ENCODE data around the gene RPRD2. TPM values are rescaled to one million over a fixed set of nuclear protein-coding genes. Genes with fewer than 3 reads are reported as not detected.

Gene RPRD2
- total and polyA plus RNA-seq, 2 donors (not counting 1 experiment from before 2014, with no cell fraction given): 16.6 to 49.1 TPM

- intact Hi-C loops (cut with micrococcal nuclease): no loop called here
- TF ChIP-seq EZH2 (IDR thresholded peaks at IDR 0.05; ENCODE audit: borderline replicate concordance, insufficient read depth, low read depth, low read length, poor library complexity, severe bottlenecking) (no peak), CTCF (IDR thresholded peaks at IDR 0.05) (no peak)
- no peak overlapping the region for H2AFZ ChIP-seq (ENCODE audit: insufficient read depth, low read depth, low read length, poor library complexity, severe bottlenecking)
- no peak overlapping the region for H3K4me2 ChIP-seq (replicated peaks; ENCODE audit: low read depth, low read length, poor library complexity, severe bottlenecking)
- no peak for DNase-seq
- H3K27ac ChIP-seq (ENCODE audit: low read length in 2 of 2): no peak overlapping the region
- H3K79me2 ChIP-seq (ENCODE audit: control insufficient read depth, insufficient read depth, low read length): peaks cover 98% of the 10 kb centered on the region
- H3K4me1 ChIP-seq (ENCODE audit: control insufficient read depth in 2 of 2, insufficient read depth in 2 of 2, low read length in 2 of 2): peaks cover 0 to 3% of the 10 kb centered on the region in 2 donors
- Mint-ChIP-seq H3K27me3 (no peaks in the 10 kb centered on the region), H3K9me3 (ENCODE audit: insufficient read depth) (no peaks in the 10 kb centered on the region), H3K4me3 (no peak overlapping the region), H3K27ac (no peak overlapping the region), H3K4me1 (peaks cover 23% of the 10 kb centered on the region)
- 83% methylated on average over 2 of the region's 3 CpGs for whole genome bisulfite sequencing (ENCODE audit: insufficient coverage)
- ChIA-PET POLR2A (interaction anchor here (0.6 kb wide), 1 partner anchor 21 kb away, joined by 4 read pairs; no protein-coding TSS in a partner anchor), CTCF (interaction anchor here (1.3 kb wide), 1 partner anchor 12 kb away, joined by 3 read pairs; no protein-coding TSS in a partner anchor)
- no peak overlapping the region for H3K9ac ChIP-seq (ENCODE audit: low read length)
- no peaks in the 10 kb centered on the region for H3K27me3 ChIP-seq (replicated peaks in 1 of 4; ENCODE audit: control extremely low read depth in 1 of 4, control insufficient read depth in 3 of 4, insufficient read depth in 4 of 4, low read length in 3 of 4)
- H4K20me1 ChIP-seq (ENCODE audit: control insufficient read depth, insufficient read depth, low read length, poor library complexity, severe bottlenecking): peaks cover 68% of the 10 kb centered on the region
- H3K4me3 ChIP-seq (ENCODE audit: control extremely low read depth in 1 of 5, extremely low read depth in 1 of 5, insufficient read depth in 1 of 5, low read depth in 2 of 5, low read length in 4 of 5): no peak overlapping the region
- ATAC-seq (ENCODE audit: low read depth): no peak
- H3K36me3 ChIP-seq (replicated peaks in 1 of 2; ENCODE audit: control extremely low read depth in 1 of 2, control insufficient read depth in 1 of 2, extremely low read depth in 1 of 2, insufficient read depth in 2 of 2, low read length in 1 of 2): peaks cover 3 to 13% of the 10 kb centered on the region in 2 experiments
- no peaks in the 10 kb centered on the region for H3K9me3 ChIP-seq (ENCODE audit: control extremely low read depth in 1 of 3, control insufficient read depth in 2 of 3, insufficient read depth in 1 of 3, low read length in 2 of 3)
These were observed 19.8 kb downstream of the RPRD2 start for GRCh38 chr1:150383631-150384324.
